Measurements from ENCODE around the gene HES3.

The HES3 gene

GRCh38 chr1:6260961-6261614, 17.1 kb downstream of the HES3 start, which contains the start of gene GPR153:
GPR153 (minus strand) TSS chr1:6261098; CDS start chr1:6254905, 6,193 bp downstream.
- H3K4me3 ChIP-seq (ENCODE audit: low read depth, low read length), result no peak within 1 kb of the TSS
- no peak for TF ChIP-seq MAX (IDR thresholded peaks at IDR 0.05; ENCODE audit: low read depth, low read length)
- no peak for TF ChIP-seq CTCF (IDR thresholded peaks at IDR 0.05; ENCODE audit: low read depth, low read length)
- TF ChIP-seq MYC (IDR thresholded peaks at IDR 0.05; ENCODE audit: low read depth, low read length), result no peak
- no peak for TF ChIP-seq POLR2A (IDR thresholded peaks at IDR 0.05; ENCODE audit: extremely low read depth, insufficient read length)
- DNase-seq (ENCODE audit: low read depth), result peak; percentile 66

GRCh38 chr1:6261615-6261995, 17.6 kb downstream of the HES3 start:
- H3K4me3 ChIP-seq (ENCODE audit: low read depth, low read length), result no peak overlapping the region
- no peak for DNase-seq (ENCODE audit: low read depth)
- TF ChIP-seq MYC (IDR thresholded peaks at IDR 0.05; ENCODE audit: low read depth, low read length) (no peak), POLR2A (IDR thresholded peaks at IDR 0.05; ENCODE audit: extremely low read depth, insufficient read length) (no peak), CTCF (IDR thresholded peaks at IDR 0.05; ENCODE audit: low read depth, low read length) (no peak), MAX (IDR thresholded peaks at IDR 0.05; ENCODE audit: low read depth, low read length) (no peak)

GRCh38 chr1:6262555-6263420, 18.8 kb downstream of the HES3 start:
- H3K4me3 ChIP-seq (ENCODE audit: low read depth, low read length), result no peak overlapping the region
- no peak for TF ChIP-seq POLR2A (IDR thresholded peaks at IDR 0.05; ENCODE audit: extremely low read depth, insufficient read length)
- no peak for TF ChIP-seq MYC (IDR thresholded peaks at IDR 0.05; ENCODE audit: low read depth, low read length)
- TF ChIP-seq MAX (IDR thresholded peaks at IDR 0.05; ENCODE audit: low read depth, low read length), result no peak
- TF ChIP-seq CTCF (IDR thresholded peaks at IDR 0.05; ENCODE audit: low read depth, low read length), result no peak
- no peak for DNase-seq (ENCODE audit: low read depth)

- H3K4me3 ChIP-seq (ENCODE audit: low read depth, low read length), result no peak overlapping the region
- no peak for DNase-seq (ENCODE audit: low read depth)
- TF ChIP-seq MYC (IDR thresholded peaks at IDR 0.05; ENCODE audit: low read depth, low read length) (no peak), POLR2A (IDR thresholded peaks at IDR 0.05; ENCODE audit: extremely low read depth, insufficient read length) (no peak), CTCF (IDR thresholded peaks at IDR 0.05; ENCODE audit: low read depth, low read length) (no peak), MAX (IDR thresholded peaks at IDR 0.05; ENCODE audit: low read depth, low read length) (no peak)
Measured at GRCh38 chr1:6263716-6264115, 19.7 kb downstream of the HES3 start.

GRCh38 chr1:6265151-6265550, 21.2 kb downstream of the HES3 start:
- DNase-seq (ENCODE audit: low read depth), result no peak
- TF ChIP-seq CTCF (IDR thresholded peaks at IDR 0.05; ENCODE audit: low read depth, low read length) (no peak), MYC (IDR thresholded peaks at IDR 0.05; ENCODE audit: low read depth, low read length) (no peak)
- no peak overlapping the region for H3K4me3 ChIP-seq (ENCODE audit: low read depth, low read length)
